C4-2B (cell line): ENCODE measurements around the gene TRMT11.

ENCODE experiments used
- CTCF ChIP-seq: fragments of 450-650 bp; conservative IDR thresholded peaks from 2 replicates; pipeline ENCODE4 v1.5.1; 2017; ENCODE audit warnings: mild to moderate bottlenecking
- ZFX ChIP-seq: fragments of 450-650 bp; IDR thresholded peaks from 2 replicates; pipeline ENCODE4 v1.6.1; 2017

- TF ChIP-seq CTCF (no peak), ZFX (no peak)
Observed at GRCh38 chr6:125981571-125982185, 4.7 kb upstream of the TRMT11 start.
